Adipose tissue (tissue), 3 donors: ENCODE data around the gene TJP1. TPM values are rescaled to one million over a fixed set of nuclear protein-coding genes. Genes with fewer than 3 reads are reported as not detected.
"Not testable (repeated sequence)": the region's sequence is repeated elsewhere in the genome, so short reads cannot be mapped to it uniquely, and the experiment has no call there.

Experiments used
- H3K27ac ChIP-seq: one replicate; pipeline ENCODE4 v1.5.1; 2013; ENCODE audit warnings: low read depth, low read length
- WGBS, 3 donors: extraction: QIAGEN DNeasy Blood & Tissue Kit; methylation state at CpG; one replicate each; pipeline ENCODE4 v1.1.7; 2013; 5-methylcytosine and 5-hydroxymethylcytosine counted together
- polyA plus RNA-seq, 3 donors: library from polyadenylated mRNA; stranded (reverse); fragments of 200-250 nt; gene quantifications; one replicate each; pipeline ENCODE4 v1.2.3, GENCODE V29; 2013
- donor health status: healthy with polysubstance abuse.
- donor health status: Bipolar disorder and iron deficiency.
- donor health status: healthy.

Gene TJP1
- polyA plus RNA-seq, 3 donors = 15.3 to 23.4 (median 22.7) TPM

GRCh38 chr15:29680465-29681165 lies 141.7 kb downstream of the TJP1 start:
- H3K27ac ChIP-seq = no peak overlapping the region
- WGBS, 3 donors = 61 to 79% (median 69%) methylated on average over 12 of the region's 12 CpGs

GRCh38 chr15:29678504-29679034 lies 143.7 kb downstream of the TJP1 start:
- 76 to 81% (median 80%) methylated on average over 4 of the region's 4 CpGs for WGBS, 3 donors
- H3K27ac ChIP-seq = no peak overlapping the region

GRCh38 chr15:29677871-29678461 lies 144.3 kb downstream of the TJP1 start:
- H3K27ac ChIP-seq = no peak overlapping the region
- WGBS, 3 donors = 56 to 74% (median 68%) methylated on average over 10 of the region's 10 CpGs

GRCh38 chr15:29677455-29677854 lies 144.8 kb downstream of the TJP1 start:
- H3K27ac ChIP-seq = no peak overlapping the region
- 62 to 80% (median 76%) methylated on average over 4 of the region's 4 CpGs for WGBS, 3 donors

GRCh38 chr15:29676961-29677402 lies 145.3 kb downstream of the TJP1 start:
- H3K27ac ChIP-seq = no peak overlapping the region
- WGBS, 3 donors = 46 to 62% (median 49%) methylated on average over 8 of the region's 8 CpGs

GRCh38 chr15:29676374-29676960 lies 145.8 kb downstream of the TJP1 start:
- not testable (repeated sequence) for H3K27ac ChIP-seq
- WGBS, 3 donors = 78 to 84% (median 83%) methylated on average over 13 of the region's 13 CpGs

- 46 to 65% (median 56%) methylated on average over 29 of the region's 29 CpGs for WGBS, 3 donors
- no peak overlapping the region for H3K27ac ChIP-seq
Measured at GRCh38 chr15:29675791-29676301, 146.4 kb downstream of the TJP1 start.

DNA sequence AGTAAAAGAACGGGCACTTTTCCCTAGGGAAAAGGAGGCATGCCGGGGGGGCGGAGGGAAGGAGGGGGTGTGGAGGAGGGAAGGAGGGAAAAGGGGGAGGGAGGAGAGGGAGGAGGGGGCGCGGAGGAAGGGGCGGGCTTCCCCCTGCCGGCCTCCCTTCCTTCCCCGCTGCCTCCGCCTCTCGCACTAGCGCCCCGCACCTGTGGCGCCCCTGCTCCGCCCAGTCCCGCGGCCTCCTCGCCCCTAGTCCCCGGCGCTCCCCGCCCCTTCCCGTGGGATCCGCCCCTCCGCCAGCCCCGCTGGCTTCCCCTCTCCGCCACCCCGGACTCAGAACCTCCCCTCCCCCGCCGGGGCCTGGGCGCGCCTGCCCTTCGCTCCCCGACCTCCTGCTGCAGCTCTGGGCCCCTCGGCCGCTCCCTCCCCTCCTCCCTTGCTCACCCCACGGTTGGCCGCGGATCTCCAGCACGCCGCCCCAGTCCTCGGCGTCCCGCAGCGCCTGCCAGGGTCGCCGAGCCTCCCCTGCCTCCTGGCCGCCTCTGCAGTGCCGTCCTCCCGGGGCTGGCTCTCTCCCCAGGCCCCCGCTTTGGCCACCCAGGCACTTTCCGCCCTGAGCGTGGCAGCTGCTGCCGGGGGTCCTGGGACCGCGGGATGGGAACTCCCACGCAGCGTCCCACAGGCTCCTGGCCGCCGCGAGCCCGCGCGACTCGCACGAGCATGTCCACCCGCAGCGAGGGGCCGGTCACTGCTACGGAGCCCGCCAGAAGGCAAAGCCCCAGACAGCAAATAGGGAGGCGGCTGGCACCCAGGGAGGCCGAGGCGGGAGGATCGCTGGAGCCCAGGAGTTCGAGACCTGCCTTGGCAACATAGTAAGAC lies 147.4 kb downstream of the TJP1 start:
- H3K27ac ChIP-seq = no peak overlapping the region
- 1 to 5% (median 4%) methylated on average over 41 to 70 of the region's 74 CpGs for WGBS, 3 donors

DNA sequence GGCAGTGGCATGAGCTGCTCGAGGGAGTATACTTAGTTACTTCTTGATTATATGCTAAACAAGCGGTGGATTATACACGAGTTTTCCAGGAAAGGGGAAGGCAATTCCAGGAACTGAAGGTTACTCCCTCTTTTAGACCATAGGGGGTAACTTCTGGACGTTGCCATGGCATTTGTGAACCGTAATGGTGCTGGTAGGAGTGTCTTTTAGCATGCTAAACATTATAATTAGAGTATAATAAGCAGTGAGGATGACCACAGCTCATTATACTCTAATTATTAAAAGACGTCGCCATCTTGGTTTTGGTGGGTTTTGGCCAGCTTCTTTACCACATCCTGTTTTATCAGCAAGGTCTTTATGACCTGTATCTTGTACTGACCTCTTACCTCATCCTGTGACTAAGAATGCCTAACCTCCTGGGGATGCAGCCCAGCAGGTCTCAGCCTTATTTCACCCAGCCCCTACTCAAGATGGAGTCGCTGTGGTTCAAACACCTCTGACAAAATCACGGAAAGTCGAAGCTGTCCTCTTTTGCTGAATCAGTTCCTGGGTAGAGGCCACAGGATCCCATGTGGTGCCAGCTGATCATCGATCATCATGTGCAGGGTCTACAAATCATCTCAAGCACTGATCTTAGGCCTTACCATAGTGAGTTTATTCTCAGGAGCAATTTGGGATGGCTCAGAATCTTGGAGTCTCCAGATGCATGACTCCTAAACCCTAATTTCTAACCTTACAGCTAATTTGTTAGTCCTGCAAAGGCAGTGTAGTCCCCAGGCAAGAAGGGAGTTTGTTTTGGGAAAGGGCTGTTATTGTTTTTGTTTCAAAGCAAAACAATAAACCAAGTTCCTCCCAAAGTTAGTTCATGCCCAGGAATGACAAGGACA lies 149.1 kb downstream of the TJP1 start:
- WGBS, 3 donors = 75 to 87% (median 79%) methylated on average over 11 of the region's 11 CpGs
- H3K27ac ChIP-seq = no peak overlapping the region

GRCh38 chr15:29672446-29672845 lies 149.8 kb downstream of the TJP1 start:
- WGBS, 3 donors = 94 to 96% (median 94%) methylated on average over 5 of the region's 5 CpGs
- no peak overlapping the region for H3K27ac ChIP-seq

DNA sequence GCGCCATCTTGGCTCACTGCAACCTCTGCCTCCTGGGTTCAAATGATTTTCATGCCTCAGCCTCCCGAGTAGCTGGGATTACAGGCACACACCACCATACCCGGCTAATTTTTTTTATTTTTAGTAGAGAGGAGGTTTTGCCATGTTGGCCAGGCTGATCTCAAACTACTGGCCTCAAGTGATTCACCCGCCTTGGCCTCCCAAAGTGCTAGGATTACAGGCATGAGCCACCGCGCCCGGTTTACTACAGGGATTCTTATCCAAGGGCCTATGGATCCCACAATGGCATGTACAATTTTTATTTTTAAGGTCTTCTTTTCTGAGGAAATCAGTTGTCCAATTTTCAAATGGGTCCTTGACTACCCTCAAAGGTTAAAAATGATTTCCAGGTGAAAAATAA lies 150.2 kb downstream of the TJP1 start:
- not testable (repeated sequence) for H3K27ac ChIP-seq
- 88 to 97% (median 95%) methylated on average over 7 of the region's 7 CpGs for WGBS, 3 donors

- H3K27ac ChIP-seq = no peak overlapping the region
- WGBS, 3 donors = 34 to 71% (median 68%) methylated on average over 13 of the region's 13 CpGs
Measured at GRCh38 chr15:29670998-29671981, 151.0 kb downstream of the TJP1 start.

DNA sequence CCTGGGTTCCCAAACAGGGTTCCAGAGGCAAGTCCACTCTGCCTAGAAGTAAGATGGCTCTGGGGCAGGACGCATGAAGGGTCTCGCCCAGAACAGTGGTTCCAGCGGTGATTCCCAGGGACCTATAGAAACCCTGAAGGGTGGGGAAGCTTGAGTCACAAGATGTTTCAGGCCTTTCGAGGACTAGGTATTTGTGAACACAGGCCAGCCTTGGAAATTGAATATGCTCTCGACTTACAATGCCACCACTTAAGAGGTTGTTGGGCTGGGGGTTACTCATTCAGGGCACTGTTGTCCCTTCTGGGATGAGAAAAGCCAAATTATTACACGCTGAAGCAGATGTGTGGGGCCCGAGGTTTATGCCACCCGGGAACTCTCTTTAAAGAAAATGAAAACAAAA lies 152.0 kb downstream of the TJP1 start:
- H3K27ac ChIP-seq = no peak overlapping the region
- WGBS, 3 donors = 85 to 91% (median 90%) methylated on average over 8 of the region's 8 CpGs

DNA sequence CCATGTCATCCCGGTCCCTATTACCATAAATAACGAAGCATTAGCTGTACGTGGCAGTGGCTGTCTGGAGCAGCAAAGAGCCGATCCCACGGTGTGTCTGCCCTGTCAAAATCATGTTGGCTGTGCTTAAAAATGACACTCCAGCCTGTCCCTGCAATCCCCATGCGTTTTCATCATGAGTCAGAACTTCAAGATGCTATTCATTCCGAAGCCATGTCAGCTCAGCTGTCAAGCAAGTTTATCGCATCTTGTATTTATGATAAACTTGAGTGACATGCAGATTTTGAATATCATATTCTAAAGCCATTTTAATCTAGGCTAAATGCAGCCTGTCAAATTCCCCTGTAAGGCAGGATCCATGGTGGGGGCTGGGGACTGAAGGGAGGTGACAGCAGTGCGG lies 152.4 kb downstream of the TJP1 start:
- 76 to 86% (median 83%) methylated on average over 9 of the region's 9 CpGs for WGBS, 3 donors
- H3K27ac ChIP-seq = no peak overlapping the region

- 33 to 51% (median 44%) methylated on average over 15 of the region's 15 CpGs for WGBS, 3 donors
Measured at GRCh38 chr15:29668120-29668602, 154.1 kb downstream of the TJP1 start.

DNA sequence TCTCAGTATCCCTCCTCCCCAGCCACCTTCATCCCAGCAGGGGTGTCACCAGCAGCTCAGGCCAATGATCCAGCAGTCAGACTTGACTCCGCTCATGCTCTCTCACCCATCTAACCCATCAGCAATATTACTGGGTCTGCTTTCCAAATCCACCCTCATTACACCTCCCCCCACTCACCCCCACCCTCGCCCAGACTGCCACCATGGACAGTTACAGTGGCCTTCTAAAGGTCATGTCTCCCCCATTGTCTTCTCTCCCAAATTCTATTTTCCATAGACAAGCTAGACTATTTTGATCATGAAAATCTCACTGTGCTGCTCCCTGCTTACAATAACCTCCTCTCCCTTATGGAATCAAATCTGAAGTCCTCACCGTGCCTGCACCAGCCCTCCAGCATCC lies 156.0 kb downstream of the TJP1 start:
- 90 to 95% (median 95%) methylated on average over 3 of the region's 3 CpGs for WGBS, 3 donors

More at GRCh38 chr15:29668120-29668602, 154.1 kb downstream of the TJP1 start:
- H3K27ac ChIP-seq = no peak overlapping the region

More for the DNA sequence above, 156.0 kb downstream of the TJP1 start:
- no peak overlapping the region for H3K27ac ChIP-seq
